Ascending aorta (tissue), 2 donors: ENCODE data around the gene MMP1. TPM values are rescaled to one million over a fixed set of nuclear protein-coding genes. Genes with fewer than 3 reads are reported as not detected.

ENCODE experiments used
- DNase-seq, 2 donors: peaks; one replicate each; pipeline ENCODE4 v3.0.0-alpha.2; 2019; ENCODE audit warnings: low spot score in 2 of 2
- H3K27ac ChIP-seq, 2 donors: fragments of 200-600 bp; sonication (generic); one replicate each; pipeline ENCODE4 v1.5.1; 2016 to 2017; ENCODE audit warnings: mild to moderate bottlenecking in 1 of 2
- H3K27me3 ChIP-seq: fragments of 200-600 bp; sonication (generic); one replicate; pipeline ENCODE4 v1.5.1; 2017
- H3K36me3 ChIP-seq, 2 donors: fragments of 200-600 bp; sonication (generic); one replicate each; pipeline ENCODE4 v1.5.1; 2016
- H3K4me1 ChIP-seq, 2 donors: fragments of 200-600 bp; sonication (generic); one replicate each; pipeline ENCODE4 v1.5.1; 2016 to 2017; ENCODE audit warnings: mild to moderate bottlenecking in 1 of 2
- H3K4me3 ChIP-seq, 2 donors: fragments of 200-600 bp; sonication (generic); one replicate each; pipeline ENCODE4 v1.5.1; 2016 to 2017; ENCODE audit warnings: mild to moderate bottlenecking in 1 of 2
- H3K9me3 ChIP-seq, 2 donors: fragments of 200-600 bp; sonication (generic); one replicate each; pipeline ENCODE4 v1.5.1; 2016
- CTCF ChIP-seq, 3 experiments: fragments of 200-600 bp in 2 of 3; fragments of 450-650 bp in 1 of 3; sonication (generic) in 2 of 3; IDR thresholded peaks; one replicate each; pipeline ENCODE4 v1.5.1; 2016 to 2019; ENCODE audit warnings: antibody characterized with exemption in 3 of 3, mild to moderate bottlenecking in 1 of 3, moderate library complexity in 1 of 3
- intact Hi-C: fragments of 100-400 bp; cut with DNase I; formaldehyde crosslinking; loops from one replicate; pipeline ENCODE4 v1.15.1; 2023
- total RNA-seq: library from RNA; depleted of rRNA; stranded (reverse); fragments of >200 nt; gene quantifications from one replicate; pipeline ENCODE4 v1.1.0, GENCODE V29; 2016

The MMP1 gene
- total RNA-seq, 1 donor from 2014 or later: not detected

- no peaks in the 10 kb centered on the region for H3K9me3 ChIP-seq
- no peak for DNase-seq
- intact Hi-C loops: no loop called here
- TF ChIP-seq CTCF (IDR thresholded peaks at IDR 0.05): no peak
- H3K4me3 ChIP-seq: no peak overlapping the region
- H3K27ac ChIP-seq: no peak overlapping the region
- no peaks in the 10 kb centered on the region for H3K36me3 ChIP-seq
- no peaks in the 10 kb centered on the region for H3K27me3 ChIP-seq
- no peaks in the 10 kb centered on the region for H3K4me1 ChIP-seq
Measured at GRCh38 chr11:102771351-102771750, 26.6 kb downstream of the MMP1 start.

GRCh38 chr11:102770191-102770590 lies 27.8 kb downstream of the MMP1 start:
- DNase-seq: no peak
- H3K4me3 ChIP-seq: no peak overlapping the region

GRCh38 chr11:102767800-102768199 lies 30.2 kb downstream of the MMP1 start:
- H3K36me3 ChIP-seq: no peaks in the 10 kb centered on the region
- H3K27ac ChIP-seq: no peak overlapping the region
- H3K27me3 ChIP-seq: no peaks in the 10 kb centered on the region
- intact Hi-C loops: no loop called here
- H3K4me1 ChIP-seq: no peaks in the 10 kb centered on the region
- H3K4me3 ChIP-seq: no peak overlapping the region
- H3K9me3 ChIP-seq: no peaks in the 10 kb centered on the region
- DNase-seq: no peak
- TF ChIP-seq CTCF (IDR thresholded peaks at IDR 0.05): no peak

More at GRCh38 chr11:102770191-102770590, 27.8 kb downstream of the MMP1 start:
- no peak for TF ChIP-seq CTCF (IDR thresholded peaks at IDR 0.05)
- no peaks in the 10 kb centered on the region for H3K27me3 ChIP-seq
- intact Hi-C loops: no loop called here
- no peaks in the 10 kb centered on the region for H3K36me3 ChIP-seq
- no peaks in the 10 kb centered on the region for H3K9me3 ChIP-seq
- H3K27ac ChIP-seq: no peak overlapping the region
- H3K4me1 ChIP-seq: no peaks in the 10 kb centered on the region

- intact Hi-C loops: no loop called here
- no peaks in the 10 kb centered on the region for H3K36me3 ChIP-seq
- H3K4me1 ChIP-seq: no peaks in the 10 kb centered on the region
- H3K9me3 ChIP-seq: no peaks in the 10 kb centered on the region
- TF ChIP-seq CTCF (IDR thresholded peaks at IDR 0.05): no peak
- H3K27me3 ChIP-seq: no peaks in the 10 kb centered on the region
- no peak for DNase-seq
- H3K4me3 ChIP-seq: no peak overlapping the region
- no peak overlapping the region for H3K27ac ChIP-seq
Measured at GRCh38 chr11:102763440-102763839, 34.5 kb downstream of the MMP1 start.

GRCh38 chr11:102762361-102762767 lies 35.6 kb downstream of the MMP1 start:
- no peak for DNase-seq
- intact Hi-C loops: no loop called here
- no peak for TF ChIP-seq CTCF (IDR thresholded peaks at IDR 0.05)
- Histone ChIP-seq H3K27ac (no peak overlapping the region), H3K4me3 (no peak overlapping the region), H3K4me1 (no peaks in the 10 kb centered on the region), H3K9me3 (no peaks in the 10 kb centered on the region), H3K27me3 (no peaks in the 10 kb centered on the region), H3K36me3 (no peaks in the 10 kb centered on the region)

GRCh38 chr11:102761646-102762238 lies 36.2 kb downstream of the MMP1 start:
- no peak for TF ChIP-seq CTCF (IDR thresholded peaks at IDR 0.05)
- intact Hi-C loops: no loop called here
- no peaks in the 10 kb centered on the region for H3K4me1 ChIP-seq
- no peaks in the 10 kb centered on the region for H3K9me3 ChIP-seq
- H3K36me3 ChIP-seq: no peaks in the 10 kb centered on the region
- H3K27ac ChIP-seq: no peak overlapping the region
- no peak for DNase-seq
- no peaks in the 10 kb centered on the region for H3K27me3 ChIP-seq
- H3K4me3 ChIP-seq: no peak overlapping the region
